WTC11 (cell line): ENCODE measurements around the gene GSN. TPM values are rescaled to one million over a fixed set of nuclear protein-coding genes. Genes with fewer than 3 reads are reported as not detected.

Experiments
- ATAC-seq: fragments of 200-7000 bp; cut with Tn5 transposase; 2 replicates; pipeline ENCODE4 v1.10.0; 2021; ENCODE audit warnings: mild to moderate bottlenecking, moderate library complexity
- CTCF ChIA-PET: fragments of 300-600 bp; sonication (Branson Sonifier 250); formaldehyde crosslinking; loops from one replicate; lab custom pipeline; 2021; ENCODE audit warnings: antibody characterized with exemption; lab: Charles Lee
- POLR2A ChIA-PET: fragments of 350-600 bp; sonication (Branson Sonifier 250); formaldehyde crosslinking; loops from one replicate; lab custom pipeline; 2021; ENCODE audit warnings: antibody characterized with exemption; lab: Charles Lee
- DNase-seq: peaks from one replicate; pipeline ENCODE4 v3.0.0; 2021; ENCODE audit warnings: low spot score
- H3K27ac Mint-ChIP-seq: 2 replicates; pipeline ENCODE4 v1.8.0; 2021; ENCODE audit warnings: mixed read lengths
- H3K27me3 Mint-ChIP-seq: 2 replicates; pipeline ENCODE4 v1.8.0; 2021; ENCODE audit warnings: low read depth, mild to moderate bottlenecking, moderate library complexity, mixed read lengths
- H3K36me3 Mint-ChIP-seq: 2 replicates; pipeline ENCODE4 v1.8.0; 2021; ENCODE audit warnings: mixed read lengths
- H3K4me1 Mint-ChIP-seq: 2 replicates; pipeline ENCODE4 v1.8.0; 2022; ENCODE audit warnings: mixed read lengths
- H3K4me3 Mint-ChIP-seq: 2 replicates; pipeline ENCODE4 v1.8.0; 2021; ENCODE audit warnings: mild to moderate bottlenecking, moderate library complexity, mixed read lengths
- H3K9me3 Mint-ChIP-seq: 2 replicates; pipeline ENCODE4 v1.8.0; 2021; ENCODE audit warnings: mixed read lengths
- AR ChIP-seq: fragments of 250-450 bp; sonication (Bioruptor Pico); IDR thresholded peaks from 2 replicates; pipeline ENCODE4 v1.9.0; 2021; ENCODE audit warnings: mild to moderate bottlenecking
- ATF3 ChIP-seq: sonication (generic); formaldehyde crosslinking; conservative IDR thresholded peaks from 2 replicates; pipeline ENCODE4 v1.8.1; 2022; ENCODE audit warnings: mild to moderate bottlenecking, missing genetic modification reagents
- CBFB ChIP-seq: sonication (generic); formaldehyde crosslinking; IDR thresholded peaks from 2 replicates; pipeline ENCODE4 v1.8.1; 2022; ENCODE audit warnings: mild to moderate bottlenecking, low read depth, missing genetic modification reagents
- CREB1 ChIP-seq: sonication (generic); formaldehyde crosslinking; IDR thresholded peaks from 2 replicates; pipeline ENCODE4 v1.8.0; 2023; ENCODE audit warnings: mild to moderate bottlenecking, missing genetic modification reagents
- CREM ChIP-seq: sonication (generic); formaldehyde crosslinking; IDR thresholded peaks from 2 replicates; pipeline ENCODE4 v1.8.1; 2022; ENCODE audit warnings: mild to moderate bottlenecking, missing genetic modification reagents, moderate library complexity
- FOXK1 ChIP-seq: sonication (generic); formaldehyde crosslinking; IDR thresholded peaks from 2 replicates; pipeline ENCODE4 v1.8.0; 2022; ENCODE audit warnings: mild to moderate bottlenecking, moderate library complexity, missing genetic modification reagents
- FOXP4 ChIP-seq: sonication (generic); formaldehyde crosslinking; IDR thresholded peaks from 2 replicates; pipeline ENCODE4 v1.8.0; 2022; ENCODE audit warnings: mild to moderate bottlenecking, missing genetic modification reagents
- GTF2I ChIP-seq: fragments of 250-450 bp; sonication (Bioruptor Pico); conservative IDR thresholded peaks from 2 replicates; pipeline ENCODE4 v1.4.0; 2021; ENCODE audit warnings: mild to moderate bottlenecking
- IRF1 ChIP-seq: sonication (generic); formaldehyde crosslinking; IDR thresholded peaks from 2 replicates; pipeline ENCODE4 v1.8.0; 2023; ENCODE audit warnings: missing genetic modification reagents
- MLX ChIP-seq: sonication (generic); formaldehyde crosslinking; IDR thresholded peaks from 2 replicates; pipeline ENCODE4 v1.8.1; 2023; ENCODE audit warnings: mild to moderate bottlenecking, missing genetic modification reagents, moderate library complexity
- MXD4 ChIP-seq: fragments of 250-450 bp; sonication (Bioruptor Pico); IDR thresholded peaks from 2 replicates; pipeline ENCODE4 v1.8.0; 2021; ENCODE audit warnings: mild to moderate bottlenecking, moderate library complexity, borderline replicate concordance
- MYBL2 ChIP-seq: sonication (generic); formaldehyde crosslinking; IDR thresholded peaks from 2 replicates; pipeline ENCODE4 v1.8.1; 2023; ENCODE audit warnings: mild to moderate bottlenecking, moderate library complexity, missing genetic modification reagents
- RORB ChIP-seq: fragments of 250-450 bp; sonication (Bioruptor Pico); IDR thresholded peaks from 2 replicates; pipeline ENCODE4 v1.9.0; 2021; ENCODE audit warnings: mild to moderate bottlenecking
- SMAD3 ChIP-seq: sonication (generic); formaldehyde crosslinking; IDR thresholded peaks from 2 replicates; pipeline ENCODE4 v1.8.0; 2022; ENCODE audit warnings: missing genetic modification reagents, mild to moderate bottlenecking, borderline replicate concordance
- ZNF219 ChIP-seq: sonication (generic); formaldehyde crosslinking; IDR thresholded peaks from 2 replicates; pipeline ENCODE4 v1.8.0; 2023; ENCODE audit warnings: missing genetic modification reagents, mild to moderate bottlenecking, borderline replicate concordance
- ZNF232 ChIP-seq: sonication (generic); formaldehyde crosslinking; IDR thresholded peaks from 2 replicates; pipeline ENCODE4 v1.8.0; 2022; ENCODE audit warnings: mild to moderate bottlenecking, missing genetic modification reagents
- ZNF396 ChIP-seq: fragments of 250-450 bp; sonication (Bioruptor Pico); IDR thresholded peaks from 2 replicates; pipeline ENCODE4 v1.8.0; 2021; ENCODE audit warnings: mild to moderate bottlenecking, moderate library complexity, borderline replicate concordance
- ZNF671 ChIP-seq: fragments of 250-450 bp; sonication (Bioruptor Pico); IDR thresholded peaks from 2 replicates; pipeline ENCODE4 v1.8.0; 2021; ENCODE audit warnings: mild to moderate bottlenecking
- total RNA-seq: library from RNA; stranded (reverse); gene quantifications from 3 replicates; pipeline ENCODE4 v1.2.3, GENCODE V29; 2021
- TF ChIP-seq, protein P1 (sequence below): fragments of 250-450 bp; sonication (Bioruptor Pico); conservative IDR thresholded peaks from 2 replicates; pipeline ENCODE4 v1.9.0; 2021; ENCODE audit warnings: mild to moderate bottlenecking
- TF ChIP-seq, protein P2 (sequence below): sonication (generic); formaldehyde crosslinking; IDR thresholded peaks from 2 replicates; pipeline ENCODE4 v1.8.1; 2022; ENCODE audit warnings: mild to moderate bottlenecking, moderate library complexity, missing genetic modification reagents

Gene GSN
- total RNA-seq, 1 experiment from 2014 or later: 47.0 TPM

DNA sequence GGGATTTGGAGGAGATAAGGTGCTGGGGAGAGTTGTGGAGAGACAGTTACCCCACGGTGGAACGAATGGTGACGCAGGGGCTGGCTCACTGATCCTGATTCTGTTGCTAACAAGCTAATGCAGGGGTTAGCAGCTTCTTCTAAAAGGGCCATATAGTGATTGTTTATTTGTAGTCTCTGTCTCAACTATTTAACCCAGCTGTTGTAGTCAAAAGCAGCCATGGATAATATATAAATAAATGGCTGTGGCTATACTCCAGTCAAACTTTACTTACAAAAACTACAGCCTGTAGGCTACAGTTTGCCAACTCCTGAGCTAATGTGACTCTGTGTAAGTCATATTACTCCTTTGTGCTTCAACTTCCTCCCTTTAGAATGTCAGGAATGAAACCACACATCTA, 80.3 kb downstream of the GSN start (continued):
- TF ChIP-seq, protein P1, sequence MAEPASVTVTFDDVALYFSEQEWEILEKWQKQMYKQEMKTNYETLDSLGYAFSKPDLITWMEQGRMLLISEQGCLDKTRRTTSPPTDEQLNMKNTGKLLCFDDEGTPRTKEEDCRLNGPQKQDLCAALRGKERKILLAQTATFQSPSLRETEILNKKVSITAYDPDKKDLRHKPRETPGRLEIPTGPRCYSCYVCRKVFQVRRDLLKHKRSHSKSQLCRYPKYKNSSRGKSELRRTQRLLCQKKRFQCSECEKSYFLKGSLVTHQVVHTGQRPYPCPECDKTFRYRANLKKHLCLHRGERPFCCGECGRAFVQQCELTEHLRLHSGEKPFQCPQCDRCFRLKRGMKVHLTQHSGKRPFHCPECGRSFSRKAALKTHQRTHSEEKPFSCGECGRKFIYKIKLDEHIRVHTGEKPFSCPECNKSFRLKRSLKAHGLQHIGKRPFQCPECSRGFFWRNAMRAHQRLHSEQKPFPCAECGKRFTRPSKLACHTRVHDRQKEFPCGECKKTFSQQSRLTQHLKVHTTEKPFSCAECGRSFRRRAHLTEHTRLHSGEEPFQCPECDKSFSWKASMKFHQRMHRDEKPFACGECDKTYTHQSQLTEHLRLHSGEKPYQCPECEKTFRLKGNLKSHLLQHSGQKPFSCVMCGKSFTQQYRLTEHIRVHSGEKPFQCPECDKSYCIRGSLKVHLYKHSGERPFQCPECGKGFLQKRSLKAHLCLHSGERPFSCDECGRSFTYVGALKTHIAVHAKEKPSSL (CRISPR knock-in tag): no peak
- no peak for TF ChIP-seq IRF1
- TF ChIP-seq MXD4 (CRISPR knock-in tag): no peak
- no peak for TF ChIP-seq SMAD3
- no peak for TF ChIP-seq CREB1 (CRISPR knock-in tag)
- TF ChIP-seq ZNF671 (CRISPR knock-in tag): no peak
- no peak for TF ChIP-seq CREM (CRISPR knock-in tag)
- no peak for TF ChIP-seq MLX (CRISPR knock-in tag)
- TF ChIP-seq FOXK1 (CRISPR knock-in tag): no peak
- no peak for TF ChIP-seq ZNF232 (CRISPR knock-in tag)
- no peak for TF ChIP-seq AR (CRISPR knock-in tag)

- DNase-seq: no peak
- peaks cover 7% of the 10 kb centered on the region for H3K36me3 Mint-ChIP-seq
- H3K4me3 Mint-ChIP-seq: no peak overlapping the region
- no peak for TF ChIP-seq GTF2I
- TF ChIP-seq CBFB (CRISPR knock-in tag): no peak
- no peak for TF ChIP-seq ATF3
- no peak for TF ChIP-seq MYBL2 (CRISPR knock-in tag)
- TF ChIP-seq FOXP4 (CRISPR knock-in tag): no peak
- TF ChIP-seq ZNF671 (CRISPR knock-in tag): no peak
- TF ChIP-seq ZNF396: no peak
- TF ChIP-seq ZNF219 (CRISPR knock-in tag): no peak
- TF ChIP-seq RORB (CRISPR knock-in tag): no peak
- TF ChIP-seq, protein P2, sequence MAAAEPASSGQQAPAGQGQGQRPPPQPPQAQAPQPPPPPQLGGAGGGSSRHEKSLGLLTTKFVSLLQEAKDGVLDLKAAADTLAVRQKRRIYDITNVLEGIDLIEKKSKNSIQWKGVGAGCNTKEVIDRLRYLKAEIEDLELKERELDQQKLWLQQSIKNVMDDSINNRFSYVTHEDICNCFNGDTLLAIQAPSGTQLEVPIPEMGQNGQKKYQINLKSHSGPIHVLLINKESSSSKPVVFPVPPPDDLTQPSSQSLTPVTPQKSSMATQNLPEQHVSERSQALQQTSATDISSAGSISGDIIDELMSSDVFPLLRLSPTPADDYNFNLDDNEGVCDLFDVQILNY: no peak
- TF ChIP-seq, all 79 proteins: peak for 0
- ATAC-seq: no peak
- ChIA-PET CTCF (no interaction called here), POLR2A (no interaction called here)
- H3K4me1 Mint-ChIP-seq: peaks cover 10% of the 10 kb centered on the region
- no peak overlapping the region for H3K27ac Mint-ChIP-seq
- no peaks in the 10 kb centered on the region for H3K27me3 Mint-ChIP-seq
- no peaks in the 10 kb centered on the region for H3K9me3 Mint-ChIP-seq
Observed at GRCh38 chr9:121349009-121349408, 81.0 kb downstream of the GSN start.
